ENCODE measurements around the gene TNFAIP2. TPM values are rescaled to one million over a fixed set of nuclear protein-coding genes. Genes with fewer than 3 reads are reported as not detected.

The TNFAIP2 gene
- total and polyA plus RNA-seq, 9 of the 15 experiments (the other 6 are each of a cell fraction or from before 2014, with no cell fraction given) = 22.6 to 68.6 (median 44.6) TPM

- TF ChIP-seq MEIS2 (IDR thresholded peaks at IDR 0.05; ENCODE audit: partially characterized antibody) (no peak), CCNT2 (IDR thresholded peaks at IDR 0.05; ENCODE audit: borderline replicate concordance, extremely low read depth, insufficient read length, low read depth, low read length) (no peak), NR4A1 (CRISPR knock-in tag; IDR thresholded peaks at IDR 0.05) (no peak), NR4A1 (tag; IDR thresholded peaks at IDR 0.05) (peak; percentile 81), ARHGAP35 (IDR thresholded peaks at IDR 0.05; ENCODE audit: partially characterized antibody) (no peak), HINFP (tag; conservative IDR thresholded peaks at IDR 0.05; ENCODE audit: low read depth) (peak; percentile 67), TOE1 (IDR thresholded peaks at IDR 0.05; ENCODE audit: borderline replicate concordance) (no peak), TOE1 (CRISPR knock-in tag; IDR thresholded peaks at IDR 0.05; ENCODE audit: borderline replicate concordance, low read depth) (no peak), DPF2 (IDR thresholded peaks at IDR 0.05) (no peak), RBFOX2 (IDR thresholded peaks at IDR 0.05; ENCODE audit: low read depth, low read length) (no peak), E2F1 (CRISPR knock-in tag; IDR thresholded peaks at IDR 0.05) (no peak), ZNF740 (CRISPR knock-in tag; IDR thresholded peaks at IDR 0.05) (no peak), ZNF740 (tag; IDR thresholded peaks at IDR 0.05) (0 out of 4 replicates have a peak, but pooled peaks of 1 of the 2 experiments have one; percentile 26), GTF2B (IDR thresholded peaks at IDR 0.05; ENCODE audit: extremely low read depth, insufficient read length) (no peak), MLLT1 (IDR thresholded peaks at IDR 0.05) (no peak), ADNP (tag; IDR thresholded peaks at IDR 0.05) (no peak), ZNF140 (CRISPR knock-in tag; IDR thresholded peaks at IDR 0.05) (no peak), ELF4 (CRISPR knock-in tag; IDR thresholded peaks at IDR 0.05) (no peak), GABPB1 (CRISPR knock-in tag; IDR thresholded peaks at IDR 0.05) (no peak), ZNF77 (CRISPR knock-in tag; IDR thresholded peaks at IDR 0.05) (no peak), KDM5B (IDR thresholded peaks at IDR 0.05; ENCODE audit: insufficient replicate concordance, low read depth, low read length) (no peak), MYC (IDR thresholded peaks at IDR 0.05; ENCODE audit: low read depth, low read length) (no peak), MYC (CRISPR knock-in tag; IDR thresholded peaks at IDR 0.05; ENCODE audit: borderline replicate concordance, low read depth) (no peak), KDM4B (IDR thresholded peaks at IDR 0.05; ENCODE audit: borderline replicate concordance in 2 of 2, low read depth in 1 of 2) (no peak), SRSF7 (optimal IDR thresholded peaks at IDR 0.05; ENCODE audit: low read depth, low read length) (no peak)
Observed at GRCh38 chr14:103143506-103143905, 20.2 kb downstream of the TNFAIP2 start (continued).

Measured in K562 (cell line).